Measurements from ENCODE around the gene ABCC8. TPM values are rescaled to one million over a fixed set of nuclear protein-coding genes. Genes with fewer than 3 reads are reported as not detected.

ABCC8 gene
- polyA plus RNA-seq, 2 of the 4 experiments (the other 2 are of a cell fraction), result 1.1 to 2.0 TPM

GRCh38 chr11:17369094-17369493 lies 107.6 kb downstream of the ABCC8 start (continued):
- TF ChIP-seq RNF2 (IDR thresholded peaks at IDR 0.05; ENCODE audit: borderline replicate concordance, low read depth) (no peak), EHF (CRISPR knock-in tag; IDR thresholded peaks at IDR 0.05) (no peak), CBX8 (IDR thresholded peaks at IDR 0.05) (no peak), RCOR1 (IDR thresholded peaks at IDR 0.05; ENCODE audit: low read depth, low read length) (no peak)

- no peaks in the 10 kb centered on the region for H3K4me1 ChIP-seq
- H3K27ac ChIP-seq, result no peak overlapping the region
- DNase-seq (ENCODE audit: low read depth in 1 of 2, low spot score in 1 of 2) (no peak), ATAC-seq (no peak), FAIRE-seq (no peak)
- no peak overlapping the region for H3K4me3 ChIP-seq
- no peak overlapping the region for H3K4me2 ChIP-seq
- peaks cover 25% of the 10 kb centered on the region for H3K9me3 ChIP-seq
- ChIA-PET CTCF (interaction anchor here (1.5 to 4.7 kb wide), 2 partner anchors 15 kb away, joined by 4 to 31 read pairs; no protein-coding TSS in a partner anchor), POLR2A (no interaction called here)
- WGBS (ENCODE audit: missing lambda C conversion rate), result 80% methylated on average over 3 of the region's 3 CpGs
- TF ChIP-seq PHF8 (IDR thresholded peaks at IDR 0.05; ENCODE audit: borderline replicate concordance, low read depth) (no peak), JUN (IDR thresholded peaks at IDR 0.05) (no peak), TFCP2L1 (CRISPR knock-in tag; IDR thresholded peaks at IDR 0.05) (no peak), HES2 (IDR thresholded peaks at IDR 0.05) (no peak), NR3C1 (IDR thresholded peaks at IDR 0.05) (no peak), POLR2AphosphoS2 (conservative IDR thresholded peaks at IDR 0.05; ENCODE audit: low read length) (no peak), GATA3 (IDR thresholded peaks at IDR 0.05; ENCODE audit: borderline replicate concordance) (no peak), EP300 (IDR thresholded peaks at IDR 0.05) (no peak), ZNF302 (CRISPR knock-in tag; IDR thresholded peaks at IDR 0.05) (no peak), FOXS1 (CRISPR knock-in tag; IDR thresholded peaks at IDR 0.05) (no peak), ELK1 (IDR thresholded peaks at IDR 0.05; ENCODE audit: low read depth, low read length) (no peak), NPAS2 (CRISPR knock-in tag; IDR thresholded peaks at IDR 0.05; ENCODE audit: borderline replicate concordance) (no peak), ATOH8 (CRISPR knock-in tag; IDR thresholded peaks at IDR 0.05; ENCODE audit: low read depth) (no peak), HEYL (CRISPR knock-in tag; IDR thresholded peaks at IDR 0.05) (no peak)
Measured at GRCh38 chr11:17368551-17368950, 108.1 kb downstream of the ABCC8 start.

- Histone ChIP-seq H3K4me3 (no peak overlapping the region), H3K27ac (no peak overlapping the region), H3K9me3 (peaks cover 12% of the 10 kb centered on the region; the same call in 1 of the 3 replicates), H3K4me1 (no peaks in the 10 kb centered on the region), H3K4me2 (no peak overlapping the region)
- WGBS (ENCODE audit: missing lambda C conversion rate), result 55% methylated on average over 1 of the region's 1 CpG
- DNase-seq (ENCODE audit: low read depth in 1 of 2, low spot score in 1 of 2) (no peak), ATAC-seq (no peak), FAIRE-seq (no peak)
- ChIA-PET POLR2A (no interaction called here), CTCF (interaction anchor here (0.9 to 4.9 kb wide), 8 partner anchors 12 to 175 kb away, joined by 3 to 56 read pairs (median 4); no protein-coding TSS in a partner anchor)
- TF ChIP-seq ZFP36 (IDR thresholded peaks at IDR 0.05; ENCODE audit: borderline replicate concordance, partially characterized antibody) (no peak), ESRRA (IDR thresholded peaks at IDR 0.05; ENCODE audit: borderline replicate concordance, low read length) (no peak), PBX3 (IDR thresholded peaks at IDR 0.05) (no peak), NFE2L2 (conservative IDR thresholded peaks at IDR 0.05; ENCODE audit: low read length) (no peak), CTCF (IDR thresholded peaks at IDR 0.05) (no peak), JUN (IDR thresholded peaks at IDR 0.05) (no peak)
Measured at GRCh38 chr11:17366495-17366894, 110.2 kb downstream of the ABCC8 start.

Data from A549 (cell line).